WTC11 (cell line): ENCODE measurements around the gene PLEKHO2. TPM values are rescaled to one million over a fixed set of nuclear protein-coding genes. Genes with fewer than 3 reads are reported as not detected.

Experiments
- ATAC-seq: fragments of 200-7000 bp; cut with Tn5 transposase; 2 replicates; pipeline ENCODE4 v1.10.0; 2021; ENCODE audit warnings: mild to moderate bottlenecking, moderate library complexity
- CTCF ChIA-PET: fragments of 300-600 bp; sonication (Branson Sonifier 250); formaldehyde crosslinking; loops from one replicate; lab custom pipeline; 2021; ENCODE audit warnings: antibody characterized with exemption; lab: Charles Lee
- POLR2A ChIA-PET: fragments of 350-600 bp; sonication (Branson Sonifier 250); formaldehyde crosslinking; loops from one replicate; lab custom pipeline; 2021; ENCODE audit warnings: antibody characterized with exemption; lab: Charles Lee
- DNase-seq: peaks from one replicate; pipeline ENCODE4 v3.0.0; 2021; ENCODE audit warnings: low spot score
- H3K27ac Mint-ChIP-seq: 2 replicates; pipeline ENCODE4 v1.8.0; 2021; ENCODE audit warnings: mixed read lengths
- H3K27me3 Mint-ChIP-seq: 2 replicates; pipeline ENCODE4 v1.8.0; 2021; ENCODE audit warnings: low read depth, mild to moderate bottlenecking, moderate library complexity, mixed read lengths
- H3K36me3 Mint-ChIP-seq: 2 replicates; pipeline ENCODE4 v1.8.0; 2021; ENCODE audit warnings: mixed read lengths
- H3K4me1 Mint-ChIP-seq: 2 replicates; pipeline ENCODE4 v1.8.0; 2022; ENCODE audit warnings: mixed read lengths
- H3K4me3 Mint-ChIP-seq: 2 replicates; pipeline ENCODE4 v1.8.0; 2021; ENCODE audit warnings: mild to moderate bottlenecking, moderate library complexity, mixed read lengths
- H3K9me3 Mint-ChIP-seq: 2 replicates; pipeline ENCODE4 v1.8.0; 2021; ENCODE audit warnings: mixed read lengths
- CREM ChIP-seq: sonication (generic); formaldehyde crosslinking; IDR thresholded peaks from 2 replicates; pipeline ENCODE4 v1.8.1; 2022; ENCODE audit warnings: mild to moderate bottlenecking, missing genetic modification reagents, moderate library complexity
- ESRRA ChIP-seq: sonication (generic); formaldehyde crosslinking; IDR thresholded peaks from 2 replicates; pipeline ENCODE4 v1.8.1; 2022; ENCODE audit warnings: mild to moderate bottlenecking, missing genetic modification reagents, borderline replicate concordance
- FOXJ3 ChIP-seq: sonication (generic); formaldehyde crosslinking; IDR thresholded peaks from 2 replicates; pipeline ENCODE4 v1.9.0; 2021; ENCODE audit warnings: missing genetic modification reagents, mild to moderate bottlenecking, borderline replicate concordance
- FOXP1 ChIP-seq: sonication (generic); formaldehyde crosslinking; IDR thresholded peaks from 2 replicates; pipeline ENCODE4 v1.8.0; 2022; ENCODE audit warnings: missing genetic modification reagents, mild to moderate bottlenecking, moderate library complexity, borderline replicate concordance
- GABPB1 ChIP-seq: sonication (generic); formaldehyde crosslinking; IDR thresholded peaks from 2 replicates; pipeline ENCODE4 v1.8.1; 2023; ENCODE audit warnings: mild to moderate bottlenecking, missing genetic modification reagents
- JAZF1 ChIP-seq: fragments of 250-450 bp; sonication (Bioruptor Pico); IDR thresholded peaks from 2 replicates; pipeline ENCODE4 v1.9.0; 2021; ENCODE audit warnings: moderate library complexity, mild to moderate bottlenecking, inconsistent platforms
- OVOL2 ChIP-seq: fragments of 250-450 bp; sonication (Bioruptor Pico); IDR thresholded peaks from 2 replicates; pipeline ENCODE4 v1.9.0; 2021; ENCODE audit warnings: mild to moderate bottlenecking, borderline replicate concordance
- PRRX2 ChIP-seq: fragments of 250-450 bp; sonication (Bioruptor Pico); IDR thresholded peaks from 2 replicates; pipeline ENCODE4 v1.8.0; 2021; ENCODE audit warnings: mild to moderate bottlenecking
- RORB ChIP-seq: fragments of 250-450 bp; sonication (Bioruptor Pico); IDR thresholded peaks from 2 replicates; pipeline ENCODE4 v1.9.0; 2021; ENCODE audit warnings: mild to moderate bottlenecking
- SMAD3 ChIP-seq: sonication (generic); formaldehyde crosslinking; IDR thresholded peaks from 2 replicates; pipeline ENCODE4 v1.8.0; 2022; ENCODE audit warnings: missing genetic modification reagents, mild to moderate bottlenecking, borderline replicate concordance
- SMAD4 ChIP-seq: sonication (generic); formaldehyde crosslinking; IDR thresholded peaks from 2 replicates; pipeline ENCODE4 v1.8.0; 2022; ENCODE audit warnings: mild to moderate bottlenecking, missing genetic modification reagents
- SOX15 ChIP-seq: fragments of 250-450 bp; sonication (Bioruptor Pico); IDR thresholded peaks from 2 replicates; pipeline ENCODE4 v1.9.0; 2021; ENCODE audit warnings: mild to moderate bottlenecking
- TCF7 ChIP-seq: sonication (generic); formaldehyde crosslinking; IDR thresholded peaks from 2 replicates; pipeline ENCODE4 v1.8.0; 2022; ENCODE audit warnings: mild to moderate bottlenecking, low read depth, missing genetic modification reagents, moderate library complexity
- total RNA-seq: library from RNA; stranded (reverse); gene quantifications from 3 replicates; pipeline ENCODE4 v1.2.3, GENCODE V29; 2021
- TF ChIP-seq, protein P1 (sequence below): sonication (generic); formaldehyde crosslinking; IDR thresholded peaks from 2 replicates; pipeline ENCODE4 v1.8.0; 2022; ENCODE audit warnings: mild to moderate bottlenecking, missing genetic modification reagents
- TF ChIP-seq, protein P2 (sequence below): sonication (generic); formaldehyde crosslinking; IDR thresholded peaks from 2 replicates; pipeline ENCODE4 v1.8.1; 2022; ENCODE audit warnings: low read depth, mild to moderate bottlenecking, moderate library complexity, missing genetic modification reagents, borderline replicate concordance
- TF ChIP-seq, protein P3 (sequence below): sonication (generic); formaldehyde crosslinking; IDR thresholded peaks from 2 replicates; pipeline ENCODE4 v1.8.0; 2022; ENCODE audit warnings: missing genetic modification reagents
- TF ChIP-seq, protein P4 (sequence below): sonication (generic); formaldehyde crosslinking; IDR thresholded peaks from 2 replicates; pipeline ENCODE4 v1.8.0; 2023; ENCODE audit warnings: missing genetic modification reagents, mild to moderate bottlenecking, borderline replicate concordance

Gene PLEKHO2
- total RNA-seq, 1 experiment from 2014 or later: 22.1 TPM

DNA sequence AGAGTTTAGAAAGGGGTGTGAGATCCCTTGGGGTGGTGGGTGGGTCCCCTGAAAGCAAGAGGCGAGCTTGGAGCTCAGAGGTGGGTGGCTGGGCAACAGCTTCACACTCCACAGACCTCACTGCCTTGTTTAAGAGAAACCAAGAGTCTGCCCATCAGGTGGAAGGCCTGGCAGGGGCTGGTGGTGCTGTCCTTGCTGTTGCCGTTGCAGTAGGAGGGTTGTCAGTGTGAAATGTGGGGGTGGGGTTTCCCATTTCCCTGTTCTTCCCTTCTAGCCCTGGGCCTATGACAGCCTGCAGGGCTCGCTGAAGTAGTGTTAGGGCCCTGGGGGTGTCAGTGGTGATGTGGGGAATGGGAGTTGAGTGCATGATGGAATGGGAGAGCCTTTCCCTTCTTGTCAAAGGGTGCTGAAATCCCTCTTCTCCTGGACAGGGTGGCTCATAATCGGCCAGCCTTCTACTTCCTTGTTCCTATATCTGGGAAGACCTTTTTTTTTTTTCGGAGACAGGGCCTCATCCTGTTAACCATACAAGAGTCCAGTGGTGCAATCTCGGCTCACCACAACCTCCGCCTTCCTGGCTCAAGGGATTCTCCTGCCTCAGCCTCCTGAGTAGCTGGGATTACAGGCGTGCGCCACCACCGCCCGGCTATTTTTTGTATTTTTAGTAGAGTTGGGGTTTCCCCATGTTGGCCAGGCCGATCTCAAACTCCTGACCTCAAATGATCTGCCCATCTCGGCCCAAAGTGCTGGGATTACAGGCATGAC lies 4.3 kb downstream of the PLEKHO2 start:
- ChIA-PET CTCF (interaction anchor here (1.2 kb wide), 1 partner anchor 118 kb away, joined by 4 read pairs; no protein-coding TSS in a partner anchor), POLR2A (interaction anchor here (0.6 to 0.7 kb wide), 2 partner anchors 59 to 63 kb away, joined by 4 read pairs; no protein-coding TSS in a partner anchor)
- H3K4me3 Mint-ChIP-seq: no peak overlapping the region
- no peaks in the 10 kb centered on the region for H3K27me3 Mint-ChIP-seq
- peaks cover 23% of the 10 kb centered on the region for H3K36me3 Mint-ChIP-seq
- H3K9me3 Mint-ChIP-seq: no peaks in the 10 kb centered on the region
- peak overlapping the region; percentile 78; the same call in 1 of the 2 replicates for H3K27ac Mint-ChIP-seq
- TF ChIP-seq SOX15 (CRISPR knock-in tag) (no peak), ESRRA (CRISPR knock-in tag) (no peak), RORB (CRISPR knock-in tag) (no peak), SMAD3 (CRISPR knock-in tag) (no peak), GABPB1 (CRISPR knock-in tag) (no peak), PRRX2 (no peak), FOXP1 (CRISPR knock-in tag) (no peak), SMAD4 (CRISPR knock-in tag) (no peak)
- TF ChIP-seq, protein P1, sequence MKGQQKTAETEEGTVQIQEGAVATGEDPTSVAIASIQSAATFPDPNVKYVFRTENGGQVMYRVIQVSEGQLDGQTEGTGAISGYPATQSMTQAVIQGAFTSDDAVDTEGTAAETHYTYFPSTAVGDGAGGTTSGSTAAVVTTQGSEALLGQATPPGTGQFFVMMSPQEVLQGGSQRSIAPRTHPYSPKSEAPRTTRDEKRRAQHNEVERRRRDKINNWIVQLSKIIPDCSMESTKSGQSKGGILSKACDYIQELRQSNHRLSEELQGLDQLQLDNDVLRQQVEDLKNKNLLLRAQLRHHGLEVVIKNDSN (CRISPR knock-in tag): no peak
- TF ChIP-seq, protein P2, sequence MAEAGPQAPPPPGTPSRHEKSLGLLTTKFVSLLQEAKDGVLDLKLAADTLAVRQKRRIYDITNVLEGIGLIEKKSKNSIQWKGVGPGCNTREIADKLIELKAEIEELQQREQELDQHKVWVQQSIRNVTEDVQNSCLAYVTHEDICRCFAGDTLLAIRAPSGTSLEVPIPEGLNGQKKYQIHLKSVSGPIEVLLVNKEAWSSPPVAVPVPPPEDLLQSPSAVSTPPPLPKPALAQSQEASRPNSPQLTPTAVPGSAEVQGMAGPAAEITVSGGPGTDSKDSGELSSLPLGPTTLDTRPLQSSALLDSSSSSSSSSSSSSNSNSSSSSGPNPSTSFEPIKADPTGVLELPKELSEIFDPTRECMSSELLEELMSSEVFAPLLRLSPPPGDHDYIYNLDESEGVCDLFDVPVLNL: no peak
- TF ChIP-seq, protein P3, sequence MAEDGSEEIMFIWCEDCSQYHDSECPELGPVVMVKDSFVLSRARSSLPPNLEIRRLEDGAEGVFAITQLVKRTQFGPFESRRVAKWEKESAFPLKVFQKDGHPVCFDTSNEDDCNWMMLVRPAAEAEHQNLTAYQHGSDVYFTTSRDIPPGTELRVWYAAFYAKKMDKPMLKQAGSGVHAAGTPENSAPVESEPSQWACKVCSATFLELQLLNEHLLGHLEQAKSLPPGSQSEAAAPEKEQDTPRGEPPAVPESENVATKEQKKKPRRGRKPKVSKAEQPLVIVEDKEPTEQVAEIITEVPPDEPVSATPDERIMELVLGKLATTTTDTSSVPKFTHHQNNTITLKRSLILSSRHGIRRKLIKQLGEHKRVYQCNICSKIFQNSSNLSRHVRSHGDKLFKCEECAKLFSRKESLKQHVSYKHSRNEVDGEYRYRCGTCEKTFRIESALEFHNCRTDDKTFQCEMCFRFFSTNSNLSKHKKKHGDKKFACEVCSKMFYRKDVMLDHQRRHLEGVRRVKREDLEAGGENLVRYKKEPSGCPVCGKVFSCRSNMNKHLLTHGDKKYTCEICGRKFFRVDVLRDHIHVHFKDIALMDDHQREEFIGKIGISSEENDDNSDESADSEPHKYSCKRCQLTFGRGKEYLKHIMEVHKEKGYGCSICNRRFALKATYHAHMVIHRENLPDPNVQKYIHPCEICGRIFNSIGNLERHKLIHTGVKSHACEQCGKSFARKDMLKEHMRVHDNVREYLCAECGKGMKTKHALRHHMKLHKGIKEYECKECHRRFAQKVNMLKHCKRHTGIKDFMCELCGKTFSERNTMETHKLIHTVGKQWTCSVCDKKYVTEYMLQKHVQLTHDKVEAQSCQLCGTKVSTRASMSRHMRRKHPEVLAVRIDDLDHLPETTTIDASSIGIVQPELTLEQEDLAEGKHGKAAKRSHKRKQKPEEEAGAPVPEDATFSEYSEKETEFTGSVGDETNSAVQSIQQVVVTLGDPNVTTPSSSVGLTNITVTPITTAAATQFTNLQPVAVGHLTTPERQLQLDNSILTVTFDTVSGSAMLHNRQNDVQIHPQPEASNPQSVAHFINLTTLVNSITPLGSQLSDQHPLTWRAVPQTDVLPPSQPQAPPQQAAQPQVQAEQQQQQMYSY (CRISPR knock-in tag): no peak
- peaks cover 59% of the 10 kb centered on the region for H3K4me1 Mint-ChIP-seq
- no peak for DNase-seq
- no peak for ATAC-seq

DNA sequence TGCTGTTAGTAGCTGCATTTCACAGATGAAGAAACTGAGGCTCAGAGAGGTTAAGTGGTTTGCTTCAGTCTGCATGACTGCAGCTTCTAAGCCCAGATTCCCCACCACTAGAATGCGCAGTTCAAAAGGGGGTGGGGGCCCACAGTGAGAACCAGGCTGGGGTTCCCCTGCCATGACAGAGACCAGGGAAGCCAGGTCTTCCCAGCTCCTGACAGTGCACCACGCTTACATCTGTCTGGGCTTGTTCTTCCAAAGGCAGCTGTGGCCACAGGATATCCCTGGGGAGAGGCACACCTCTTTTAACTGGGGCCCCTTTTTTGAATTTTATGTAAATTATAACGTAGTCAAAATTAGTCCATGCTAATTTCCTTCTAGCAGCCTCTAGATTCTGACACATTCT lies 5.3 kb downstream of the PLEKHO2 start:
- TF ChIP-seq TCF7: no peak
- TF ChIP-seq, protein P4, sequence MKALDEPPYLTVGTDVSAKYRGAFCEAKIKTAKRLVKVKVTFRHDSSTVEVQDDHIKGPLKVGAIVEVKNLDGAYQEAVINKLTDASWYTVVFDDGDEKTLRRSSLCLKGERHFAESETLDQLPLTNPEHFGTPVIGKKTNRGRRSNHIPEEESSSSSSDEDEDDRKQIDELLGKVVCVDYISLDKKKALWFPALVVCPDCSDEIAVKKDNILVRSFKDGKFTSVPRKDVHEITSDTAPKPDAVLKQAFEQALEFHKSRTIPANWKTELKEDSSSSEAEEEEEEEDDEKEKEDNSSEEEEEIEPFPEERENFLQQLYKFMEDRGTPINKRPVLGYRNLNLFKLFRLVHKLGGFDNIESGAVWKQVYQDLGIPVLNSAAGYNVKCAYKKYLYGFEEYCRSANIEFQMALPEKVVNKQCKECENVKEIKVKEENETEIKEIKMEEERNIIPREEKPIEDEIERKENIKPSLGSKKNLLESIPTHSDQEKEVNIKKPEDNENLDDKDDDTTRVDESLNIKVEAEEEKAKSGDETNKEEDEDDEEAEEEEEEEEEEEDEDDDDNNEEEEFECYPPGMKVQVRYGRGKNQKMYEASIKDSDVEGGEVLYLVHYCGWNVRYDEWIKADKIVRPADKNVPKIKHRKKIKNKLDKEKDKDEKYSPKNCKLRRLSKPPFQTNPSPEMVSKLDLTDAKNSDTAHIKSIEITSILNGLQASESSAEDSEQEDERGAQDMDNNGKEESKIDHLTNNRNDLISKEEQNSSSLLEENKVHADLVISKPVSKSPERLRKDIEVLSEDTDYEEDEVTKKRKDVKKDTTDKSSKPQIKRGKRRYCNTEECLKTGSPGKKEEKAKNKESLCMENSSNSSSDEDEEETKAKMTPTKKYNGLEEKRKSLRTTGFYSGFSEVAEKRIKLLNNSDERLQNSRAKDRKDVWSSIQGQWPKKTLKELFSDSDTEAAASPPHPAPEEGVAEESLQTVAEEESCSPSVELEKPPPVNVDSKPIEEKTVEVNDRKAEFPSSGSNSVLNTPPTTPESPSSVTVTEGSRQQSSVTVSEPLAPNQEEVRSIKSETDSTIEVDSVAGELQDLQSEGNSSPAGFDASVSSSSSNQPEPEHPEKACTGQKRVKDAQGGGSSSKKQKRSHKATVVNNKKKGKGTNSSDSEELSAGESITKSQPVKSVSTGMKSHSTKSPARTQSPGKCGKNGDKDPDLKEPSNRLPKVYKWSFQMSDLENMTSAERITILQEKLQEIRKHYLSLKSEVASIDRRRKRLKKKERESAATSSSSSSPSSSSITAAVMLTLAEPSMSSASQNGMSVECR (CRISPR knock-in tag): no peak
- TF ChIP-seq OVOL2 (CRISPR knock-in tag): no peak
- no peak for TF ChIP-seq CREM (CRISPR knock-in tag)
- TF ChIP-seq JAZF1 (CRISPR knock-in tag): no peak
- no peak for TF ChIP-seq FOXJ3
- no peaks in the 10 kb centered on the region for H3K27me3 Mint-ChIP-seq
- ATAC-seq (no peak), DNase-seq (no peak)
- no peak overlapping the region for H3K27ac Mint-ChIP-seq
- H3K9me3 Mint-ChIP-seq: no peaks in the 10 kb centered on the region
- no peak overlapping the region for H3K4me3 Mint-ChIP-seq
- peaks cover 25% of the 10 kb centered on the region for H3K36me3 Mint-ChIP-seq
- POLR2A ChIA-PET: no interaction called here
- CTCF ChIA-PET: interaction anchor here (0.9 to 1.3 kb wide), 2 partner anchors 9 to 11 kb away, joined by 3 read pairs; no protein-coding TSS in a partner anchor
- peaks cover 69% of the 10 kb centered on the region for H3K4me1 Mint-ChIP-seq
